ENCODE measurements around the gene MYL10. TPM values are rescaled to one million over a fixed set of nuclear protein-coding genes. Genes with fewer than 3 reads are reported as not detected.
"Not testable (repeated sequence)": the region's sequence is repeated elsewhere in the genome, so short reads cannot be mapped to it uniquely, and the experiment has no call there.

MYL10 gene
- polyA plus RNA-seq, 1 donor from 2014 or later, result not detected

DNA sequence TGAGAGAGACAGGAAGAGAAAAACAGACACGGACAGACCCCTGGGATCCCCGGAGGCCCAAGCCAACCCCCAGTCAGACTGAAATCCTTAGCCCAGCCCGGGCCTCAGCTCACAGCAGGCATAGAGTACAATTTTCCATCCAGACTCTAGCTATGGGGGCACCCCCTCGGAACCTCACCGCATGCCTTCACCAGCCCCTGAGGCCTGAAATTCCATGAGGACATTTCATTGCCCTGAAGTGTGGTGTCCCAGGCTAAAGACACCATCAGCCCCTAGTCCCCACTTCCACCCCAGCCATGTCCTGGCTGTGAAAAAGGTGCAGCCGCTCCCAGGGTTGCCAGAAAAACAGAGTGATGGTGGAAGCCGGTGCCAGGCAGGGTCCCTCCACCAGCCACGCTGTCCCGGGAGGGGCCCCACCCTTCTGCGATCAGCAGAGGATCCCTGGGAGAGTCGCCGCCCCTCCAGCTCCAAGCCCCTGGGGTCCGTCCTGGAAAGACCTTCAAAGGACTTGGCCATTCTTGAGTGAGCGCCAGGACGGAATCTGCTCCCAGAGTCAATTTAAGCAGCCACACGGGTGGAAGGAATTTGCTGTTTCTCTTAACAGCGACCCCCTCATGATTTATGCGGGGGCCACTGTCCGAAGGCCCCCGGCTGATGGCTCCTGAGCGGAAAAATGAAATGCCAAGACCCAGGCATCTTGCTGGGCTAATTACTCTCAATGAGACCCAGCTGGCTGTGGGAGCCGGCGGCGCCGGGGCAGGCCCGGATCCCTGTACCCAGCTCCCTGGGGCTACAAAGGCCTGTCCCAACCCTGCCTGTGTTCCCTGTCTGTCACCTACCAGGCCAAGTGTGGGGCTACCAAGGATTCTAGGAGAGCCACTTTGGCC lies 23.2 kb downstream of the MYL10 start:
- TF ChIP-seq, protein P1, sequence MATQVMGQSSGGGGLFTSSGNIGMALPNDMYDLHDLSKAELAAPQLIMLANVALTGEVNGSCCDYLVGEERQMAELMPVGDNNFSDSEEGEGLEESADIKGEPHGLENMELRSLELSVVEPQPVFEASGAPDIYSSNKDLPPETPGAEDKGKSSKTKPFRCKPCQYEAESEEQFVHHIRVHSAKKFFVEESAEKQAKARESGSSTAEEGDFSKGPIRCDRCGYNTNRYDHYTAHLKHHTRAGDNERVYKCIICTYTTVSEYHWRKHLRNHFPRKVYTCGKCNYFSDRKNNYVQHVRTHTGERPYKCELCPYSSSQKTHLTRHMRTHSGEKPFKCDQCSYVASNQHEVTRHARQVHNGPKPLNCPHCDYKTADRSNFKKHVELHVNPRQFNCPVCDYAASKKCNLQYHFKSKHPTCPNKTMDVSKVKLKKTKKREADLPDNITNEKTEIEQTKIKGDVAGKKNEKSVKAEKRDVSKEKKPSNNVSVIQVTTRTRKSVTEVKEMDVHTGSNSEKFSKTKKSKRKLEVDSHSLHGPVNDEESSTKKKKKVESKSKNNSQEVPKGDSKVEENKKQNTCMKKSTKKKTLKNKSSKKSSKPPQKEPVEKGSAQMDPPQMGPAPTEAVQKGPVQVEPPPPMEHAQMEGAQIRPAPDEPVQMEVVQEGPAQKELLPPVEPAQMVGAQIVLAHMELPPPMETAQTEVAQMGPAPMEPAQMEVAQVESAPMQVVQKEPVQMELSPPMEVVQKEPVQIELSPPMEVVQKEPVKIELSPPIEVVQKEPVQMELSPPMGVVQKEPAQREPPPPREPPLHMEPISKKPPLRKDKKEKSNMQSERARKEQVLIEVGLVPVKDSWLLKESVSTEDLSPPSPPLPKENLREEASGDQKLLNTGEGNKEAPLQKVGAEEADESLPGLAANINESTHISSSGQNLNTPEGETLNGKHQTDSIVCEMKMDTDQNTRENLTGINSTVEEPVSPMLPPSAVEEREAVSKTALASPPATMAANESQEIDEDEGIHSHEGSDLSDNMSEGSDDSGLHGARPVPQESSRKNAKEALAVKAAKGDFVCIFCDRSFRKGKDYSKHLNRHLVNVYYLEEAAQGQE (IDR thresholded peaks at IDR 0.05; ENCODE audit: borderline replicate concordance), result no peak
- TF ChIP-seq CTCF (IDR thresholded peaks at IDR 0.05; ENCODE audit: poor library complexity, severe bottlenecking) (no peak), EZH2 (IDR thresholded peaks at IDR 0.05; ENCODE audit: borderline replicate concordance, insufficient read depth, low read length, poor library complexity, severe bottlenecking) (no peak), TAF1 (IDR thresholded peaks at IDR 0.05; ENCODE audit: low read depth) (no peak), MXI1 (conservative IDR thresholded peaks at IDR 0.05; ENCODE audit: poor library complexity, severe bottlenecking) (no peak), RAD21 (conservative IDR thresholded peaks at IDR 0.05) (no peak), SMC3 (conservative IDR thresholded peaks at IDR 0.05; ENCODE audit: poor library complexity) (no peak), EP300 (conservative IDR thresholded peaks at IDR 0.05; ENCODE audit: poor library complexity, severe bottlenecking) (no peak), POLR2AphosphoS5 (IDR thresholded peaks at IDR 0.05) (no peak)
- Histone ChIP-seq H3K4me3 (ENCODE audit: low read length) (no peak overlapping the region), H2AFZ (ENCODE audit: low read depth, low read length) (no peak overlapping the region)

GRCh38 chr7:101604934-101605332 lies 24.2 kb downstream of the MYL10 start:
- H3K27ac ChIP-seq (ENCODE audit: low read length); H3K9ac ChIP-seq (ENCODE audit: low read length); H3K4me2 ChIP-seq (ENCODE audit: low read length); H3K36me3 ChIP-seq (ENCODE audit: insufficient read depth, low read length); H4K20me1 ChIP-seq (ENCODE audit: insufficient read depth); H2AFZ ChIP-seq (ENCODE audit: low read depth, low read length); H3F3A ChIP-seq (ENCODE audit: insufficient read depth, low read length, poor library complexity, severe bottlenecking); H3K9me3 ChIP-seq (ENCODE audit: low read length); H3K79me2 ChIP-seq (replicated peaks; ENCODE audit: insufficient read depth, low read length); H3K27me3 ChIP-seq (ENCODE audit: insufficient read depth, low read depth, low read length); H3K9me2 ChIP-seq (ENCODE audit: insufficient read depth, low read length); H3K4me3 ChIP-seq (ENCODE audit: low read length): not testable (repeated sequence)

More for the DNA sequence above, 23.2 kb downstream of the MYL10 start:
- H3K27ac ChIP-seq (ENCODE audit: low read length), result no peak overlapping the region
- H4K20me1 ChIP-seq (ENCODE audit: insufficient read depth), result no peaks in the 10 kb centered on the region
- no peak overlapping the region for H3K4me2 ChIP-seq (ENCODE audit: low read length)
- no peak overlapping the region for H3K9ac ChIP-seq (ENCODE audit: low read length)
- H3K9me2 ChIP-seq (ENCODE audit: insufficient read depth, low read length), result no peaks in the 10 kb centered on the region
- no peaks in the 10 kb centered on the region for H3K36me3 ChIP-seq (ENCODE audit: insufficient read depth, low read length)
- H3F3A ChIP-seq (ENCODE audit: insufficient read depth, low read length, poor library complexity, severe bottlenecking), result no peaks in the 10 kb centered on the region
- no peaks in the 10 kb centered on the region for H3K27me3 ChIP-seq (ENCODE audit: insufficient read depth, low read depth, low read length)
- no peaks in the 10 kb centered on the region for H3K9me3 ChIP-seq (ENCODE audit: low read length)
- H3K79me2 ChIP-seq (replicated peaks; ENCODE audit: insufficient read depth, low read length), result no peaks in the 10 kb centered on the region

Measured in neural cell (in vitro differentiated cells).